PFSK-1 (cell line): ENCODE results near the gene DCUN1D4.

Experiments used
- POLR2AphosphoS5 ChIP-seq: IDR thresholded peaks from 2 replicates; pipeline ENCODE4 v1.6.1; 2012; ENCODE audit warnings: low read depth, mild to moderate bottlenecking, control low read depth, low read length, moderate library complexity
- TAF1 ChIP-seq: IDR thresholded peaks from 2 replicates; pipeline ENCODE4 v1.6.1; 2012; ENCODE audit warnings: low read length, control low read depth, borderline replicate concordance; ENCODE audit not compliant: insufficient read depth

GRCh38 chr4:51855270-51855669 lies 12.3 kb downstream of the DCUN1D4 start:
- TF ChIP-seq POLR2AphosphoS5 (no peak), TAF1 (no peak)
